ENCODE measurements around the gene PLBD1.

Gene PLBD1

DNA sequence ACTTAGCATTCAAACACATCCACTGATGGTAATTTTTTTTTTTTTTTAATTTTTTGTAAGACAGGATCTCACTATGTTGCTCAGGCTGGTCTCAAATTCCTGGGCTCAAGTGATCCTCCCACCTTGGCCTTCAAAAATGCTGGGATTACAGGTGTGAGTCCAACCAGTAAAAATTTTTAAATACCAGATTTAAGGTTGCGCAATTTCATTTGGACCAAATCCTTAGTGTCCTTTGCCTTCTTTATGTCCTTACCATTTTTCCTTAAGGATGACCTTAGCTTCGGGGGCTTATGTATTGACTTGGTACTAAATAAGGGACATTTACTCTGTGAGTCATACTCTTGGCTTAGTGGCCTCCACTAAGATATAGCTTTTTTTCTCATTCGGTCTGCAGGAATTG, 4.1 kb upstream of the PLBD1 start:
- no peak for DNase-seq (ENCODE audit: low read depth, low spot score)
- H3K4me3 ChIP-seq (ENCODE audit: low read length) = no peak overlapping the region

DNA sequence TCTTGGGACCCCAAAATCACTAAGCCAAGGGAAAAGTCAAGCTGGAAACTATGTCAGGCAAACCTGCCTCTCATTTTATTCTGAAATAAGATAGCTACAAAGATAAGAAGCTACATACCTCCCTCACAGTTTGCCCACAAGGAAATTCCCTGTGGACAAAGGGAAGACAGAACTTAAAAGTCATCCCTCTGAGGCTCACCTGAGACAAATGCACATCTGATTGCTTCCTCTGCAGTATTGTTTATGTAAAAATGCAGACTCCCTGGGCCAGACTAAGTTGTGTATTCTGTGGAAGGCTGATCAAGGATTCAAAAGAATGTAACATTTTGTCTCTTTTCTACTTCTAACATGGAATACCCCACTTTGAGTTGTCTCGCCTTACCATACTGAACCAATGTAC, 2.5 kb upstream of the PLBD1 start:
- DNase-seq (ENCODE audit: low read depth, low spot score) = no peak
- no peak overlapping the region for H3K4me3 ChIP-seq (ENCODE audit: low read length)

DNA sequence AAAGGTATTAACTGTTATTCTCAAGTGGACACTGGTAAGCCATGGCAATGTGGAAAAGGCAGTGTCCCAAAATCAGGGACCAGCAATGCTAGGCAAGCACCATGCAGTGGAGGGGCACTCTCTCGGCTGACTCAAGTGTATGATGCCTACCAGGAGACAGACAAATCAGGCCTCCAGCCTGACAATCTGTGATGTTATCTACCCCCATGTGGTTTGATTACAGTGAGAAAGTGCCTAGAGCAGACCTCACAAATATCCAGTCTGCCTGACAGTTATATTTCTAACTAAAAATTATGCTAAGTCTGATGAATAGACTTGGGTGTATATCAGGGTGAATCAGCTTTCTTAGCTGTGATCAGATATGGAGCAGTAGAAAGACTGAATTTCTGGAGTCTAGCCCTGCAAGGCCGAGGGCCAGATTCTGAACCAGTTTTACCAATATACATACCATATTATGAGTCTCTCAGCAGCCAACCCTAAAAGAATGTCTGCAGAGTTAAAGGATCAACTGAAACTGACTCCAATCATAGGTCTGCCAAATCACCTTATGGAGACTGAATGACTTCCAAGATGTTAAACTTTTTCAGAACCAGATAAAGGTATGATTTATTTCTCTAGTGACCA, 3.2 kb downstream of the PLBD1 start:
- H3K4me3 ChIP-seq (ENCODE audit: low read length) = no peak overlapping the region
- no peak for DNase-seq (ENCODE audit: low read depth, low spot score)

DNA sequence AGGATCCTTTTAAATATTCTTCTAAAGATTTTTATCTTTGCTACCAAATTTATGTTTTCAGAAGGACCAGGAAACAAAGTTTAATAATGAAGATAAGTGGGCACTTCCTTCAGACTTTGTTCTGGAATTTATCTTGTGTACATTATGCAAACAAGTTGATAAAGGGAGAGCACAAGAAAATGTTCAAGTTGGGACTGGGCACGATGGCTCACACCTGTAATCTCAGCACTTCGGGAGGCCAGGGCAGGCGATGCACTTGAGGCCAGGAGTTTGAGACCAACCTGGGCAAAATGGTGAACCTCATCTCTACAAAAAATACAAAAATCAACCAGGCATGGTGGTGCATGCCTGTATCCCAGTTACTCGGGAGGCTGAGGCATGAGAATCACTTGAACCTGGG, 4.6 kb downstream of the PLBD1 start:
- no peak for DNase-seq (ENCODE audit: low read depth, low spot score)
- no peak overlapping the region for H3K4me3 ChIP-seq (ENCODE audit: low read length)

DNA sequence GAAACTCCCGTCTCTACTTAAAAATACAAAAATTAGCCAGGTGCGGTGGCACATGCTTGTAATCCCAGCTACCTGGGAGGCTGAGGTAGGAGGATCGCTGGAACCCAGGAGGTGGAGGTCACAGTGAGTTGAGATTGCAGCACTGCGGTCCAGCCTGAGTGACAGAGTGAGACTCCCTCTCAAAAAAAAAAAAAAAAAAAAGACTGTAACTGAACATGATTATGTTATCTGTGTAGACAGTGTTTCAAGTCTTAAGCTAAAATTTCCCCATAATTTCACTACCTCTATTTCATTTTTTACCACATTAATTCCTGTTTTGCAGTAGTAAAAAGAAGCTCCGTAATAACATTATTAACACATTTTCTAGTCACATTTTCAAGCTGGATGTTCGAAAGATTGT, 5.4 kb downstream of the PLBD1 start:
- DNase-seq (ENCODE audit: low read depth, low spot score) = no peak
- H3K4me3 ChIP-seq (ENCODE audit: low read length) = no peak overlapping the region

DNA sequence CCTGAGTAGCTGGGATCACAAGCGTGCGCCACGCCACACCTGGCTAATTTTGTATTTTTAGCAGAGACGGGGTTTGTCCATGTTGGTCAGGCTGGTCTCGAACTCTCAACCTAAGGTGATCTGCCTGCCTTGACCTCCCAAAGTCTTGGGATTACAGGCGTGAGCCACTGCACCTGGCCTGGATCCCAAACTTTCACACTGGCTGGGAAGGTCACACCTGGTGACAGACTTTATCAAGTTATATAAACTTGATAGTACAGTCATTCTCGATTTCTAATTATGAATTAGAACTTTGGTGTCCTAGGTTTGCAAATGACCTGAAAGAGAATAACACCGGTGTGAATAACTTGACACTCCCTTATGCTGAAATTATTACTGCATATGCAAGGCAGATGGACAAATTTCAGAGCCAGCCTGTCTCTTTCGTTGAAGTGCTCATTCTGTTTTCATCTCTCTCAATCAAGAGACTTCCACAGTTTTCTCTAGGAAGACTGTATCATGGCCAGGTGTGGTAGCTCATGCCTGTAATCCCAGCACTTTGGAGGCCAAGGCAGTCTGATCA, 5.9 kb downstream of the PLBD1 start:
- no peak for DNase-seq (ENCODE audit: low read depth, low spot score)
- no peak overlapping the region for H3K4me3 ChIP-seq (ENCODE audit: low read length)

DNA sequence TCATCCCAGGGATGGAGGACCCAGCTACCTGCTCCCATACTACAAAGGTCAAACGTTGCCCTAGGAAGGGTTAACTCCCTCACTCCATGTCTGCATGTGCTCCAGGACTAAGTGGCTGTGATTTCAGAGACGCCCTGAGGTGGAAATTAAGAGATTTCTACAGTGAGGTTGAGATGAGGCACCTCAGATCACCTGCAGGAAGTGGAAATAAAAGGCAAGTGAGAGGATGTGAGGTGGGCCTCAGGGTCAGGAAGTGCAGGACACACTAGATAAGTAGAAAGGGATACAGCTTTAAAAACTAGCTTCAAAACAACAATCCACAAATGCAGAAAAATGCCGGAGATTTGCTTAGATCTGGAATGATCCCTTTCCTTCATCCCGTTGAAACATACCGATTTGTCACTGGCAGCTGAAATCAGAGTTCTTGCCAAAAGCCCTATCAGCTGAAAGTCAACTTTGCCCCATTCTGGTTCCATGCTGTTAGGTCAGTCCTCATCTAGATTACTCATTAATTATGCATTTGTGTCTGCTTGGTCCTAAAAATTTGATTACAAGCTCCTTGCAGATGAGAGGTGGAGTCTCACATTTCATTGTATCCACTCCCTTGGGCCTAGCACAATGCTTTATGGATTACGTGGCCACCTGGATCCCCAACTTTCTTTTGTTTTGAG, 6.6 kb downstream of the PLBD1 start:
- H3K4me3 ChIP-seq (ENCODE audit: low read length) = no peak overlapping the region
- DNase-seq (ENCODE audit: low read depth, low spot score) = peak; percentile 7

DNA sequence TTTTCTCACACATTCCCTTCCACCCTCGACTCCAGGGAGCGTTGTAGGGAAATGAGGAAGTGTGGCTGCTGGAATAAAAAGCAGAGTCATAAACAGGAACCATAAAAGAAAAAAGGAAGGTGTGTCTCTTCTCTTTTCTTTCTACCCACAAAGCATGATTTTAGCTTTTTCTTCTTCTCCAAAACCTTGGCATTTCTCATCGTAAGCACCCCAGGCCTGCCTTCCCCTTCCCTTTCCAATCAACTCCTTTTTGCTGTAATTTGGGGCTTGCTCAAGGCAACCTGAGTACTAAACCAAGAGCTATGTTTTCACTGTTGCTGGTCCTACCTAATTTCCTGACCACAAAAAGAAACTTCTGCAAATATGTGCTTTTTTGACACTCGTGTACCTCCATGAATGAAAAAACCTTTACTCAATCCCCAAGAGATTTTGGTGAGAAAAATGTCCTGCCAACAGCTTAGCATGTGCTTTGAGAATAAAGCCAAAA, 9.2 kb downstream of the PLBD1 start:
- DNase-seq (ENCODE audit: low read depth, low spot score) = no peak
- H3K4me3 ChIP-seq (ENCODE audit: low read length) = no peak overlapping the region

DNA sequence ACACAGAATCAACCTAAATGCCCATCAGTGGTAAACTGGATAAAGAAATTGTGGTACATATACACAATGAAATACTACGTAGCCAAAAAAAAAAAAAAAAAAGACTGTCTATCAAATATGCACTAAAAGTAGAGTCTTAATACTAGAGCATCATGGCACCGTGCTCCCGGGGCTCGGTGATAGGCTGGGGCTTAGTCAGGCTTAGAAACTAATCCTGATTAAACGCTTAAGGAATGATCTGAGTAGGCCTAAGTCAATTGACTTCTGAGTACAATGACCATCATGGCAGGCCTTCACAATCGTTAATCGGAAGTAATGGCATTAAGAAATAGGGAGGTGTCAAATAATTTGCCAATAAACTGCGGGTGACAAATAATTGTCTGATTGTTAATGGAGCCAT, 9.7 kb downstream of the PLBD1 start:
- no peak for DNase-seq (ENCODE audit: low read depth, low spot score)
- H3K4me3 ChIP-seq (ENCODE audit: low read length) = no peak overlapping the region

DNA sequence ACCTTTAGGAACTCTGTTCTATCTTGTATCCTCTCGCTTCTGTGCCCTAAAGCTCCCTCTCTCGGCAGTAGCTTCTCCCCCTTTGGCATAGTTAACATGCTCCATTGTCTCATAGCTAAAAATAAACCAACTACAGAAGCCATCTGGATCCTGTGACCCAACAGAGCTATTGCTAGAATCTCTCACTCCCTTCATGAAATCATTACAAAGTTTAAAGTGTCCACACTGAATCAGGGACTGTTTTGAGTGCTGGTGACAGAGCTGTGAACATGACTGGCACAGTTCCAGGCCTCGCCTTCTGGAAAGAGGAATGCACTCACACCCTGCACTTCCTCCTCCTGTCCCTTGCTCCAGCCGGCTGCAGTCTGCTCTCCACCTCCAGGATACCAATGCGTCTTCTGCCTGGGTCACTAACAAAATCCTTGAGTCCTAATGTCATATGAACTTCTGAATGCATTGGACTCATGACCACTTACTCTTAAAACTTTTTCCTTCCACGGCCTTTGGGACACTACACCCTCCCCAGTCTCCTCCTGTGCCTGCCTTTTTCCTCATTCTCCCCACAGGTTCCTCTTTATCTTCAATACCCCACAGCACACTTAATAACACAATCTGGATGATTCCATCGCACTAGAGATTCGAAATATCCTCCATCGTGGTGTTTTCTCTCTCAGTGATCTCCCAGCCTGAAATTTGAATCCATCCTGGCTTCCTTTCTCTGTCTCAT, 13.2 kb downstream of the PLBD1 start:
- no peak overlapping the region for H3K4me3 ChIP-seq (ENCODE audit: low read length)
- DNase-seq (ENCODE audit: low read depth, low spot score) = no peak

DNA sequence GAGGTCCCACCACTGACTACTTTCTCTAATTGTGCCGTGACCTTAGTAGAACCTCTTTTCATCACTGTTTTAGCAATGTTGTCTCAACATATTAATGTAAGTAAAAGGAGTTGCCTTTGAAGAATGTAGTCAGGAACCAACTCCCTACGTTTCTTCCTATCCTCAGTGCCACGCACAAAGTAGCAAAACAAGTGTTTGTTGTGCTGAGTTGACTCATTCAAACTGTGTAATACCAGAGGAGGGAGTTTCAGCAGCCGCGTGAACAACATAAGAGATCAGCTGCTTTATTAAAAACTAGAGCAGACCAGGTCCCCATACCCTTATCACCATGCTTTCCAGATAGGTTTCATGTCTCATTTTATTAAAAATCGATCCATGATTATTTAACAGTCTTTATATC, 19.1 kb downstream of the PLBD1 start:
- no peak overlapping the region for H3K4me3 ChIP-seq (ENCODE audit: low read length)
- no peak for DNase-seq (ENCODE audit: low read depth, low spot score)

DNA sequence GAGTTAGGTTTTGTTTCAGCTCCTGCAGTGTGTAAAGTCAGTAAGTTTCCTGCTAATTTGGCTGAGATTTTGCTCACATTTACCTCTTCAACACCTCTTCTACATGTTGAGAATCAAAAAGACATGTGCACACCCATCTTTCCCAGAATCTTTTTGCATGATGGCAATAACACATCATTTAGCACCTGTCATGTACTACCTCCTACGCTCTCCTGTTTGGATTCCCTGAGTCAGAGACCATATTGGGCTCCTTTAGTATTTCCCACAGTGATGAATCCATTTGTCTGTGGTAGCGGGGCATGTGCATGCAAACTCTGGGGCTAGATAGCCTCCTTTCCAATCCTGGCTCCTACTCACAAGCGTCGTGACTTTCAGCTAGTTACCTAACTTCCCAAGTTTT, 20.1 kb downstream of the PLBD1 start:
- H3K4me3 ChIP-seq (ENCODE audit: low read length) = no peak overlapping the region
- no peak for DNase-seq (ENCODE audit: low read depth, low spot score)

DNA sequence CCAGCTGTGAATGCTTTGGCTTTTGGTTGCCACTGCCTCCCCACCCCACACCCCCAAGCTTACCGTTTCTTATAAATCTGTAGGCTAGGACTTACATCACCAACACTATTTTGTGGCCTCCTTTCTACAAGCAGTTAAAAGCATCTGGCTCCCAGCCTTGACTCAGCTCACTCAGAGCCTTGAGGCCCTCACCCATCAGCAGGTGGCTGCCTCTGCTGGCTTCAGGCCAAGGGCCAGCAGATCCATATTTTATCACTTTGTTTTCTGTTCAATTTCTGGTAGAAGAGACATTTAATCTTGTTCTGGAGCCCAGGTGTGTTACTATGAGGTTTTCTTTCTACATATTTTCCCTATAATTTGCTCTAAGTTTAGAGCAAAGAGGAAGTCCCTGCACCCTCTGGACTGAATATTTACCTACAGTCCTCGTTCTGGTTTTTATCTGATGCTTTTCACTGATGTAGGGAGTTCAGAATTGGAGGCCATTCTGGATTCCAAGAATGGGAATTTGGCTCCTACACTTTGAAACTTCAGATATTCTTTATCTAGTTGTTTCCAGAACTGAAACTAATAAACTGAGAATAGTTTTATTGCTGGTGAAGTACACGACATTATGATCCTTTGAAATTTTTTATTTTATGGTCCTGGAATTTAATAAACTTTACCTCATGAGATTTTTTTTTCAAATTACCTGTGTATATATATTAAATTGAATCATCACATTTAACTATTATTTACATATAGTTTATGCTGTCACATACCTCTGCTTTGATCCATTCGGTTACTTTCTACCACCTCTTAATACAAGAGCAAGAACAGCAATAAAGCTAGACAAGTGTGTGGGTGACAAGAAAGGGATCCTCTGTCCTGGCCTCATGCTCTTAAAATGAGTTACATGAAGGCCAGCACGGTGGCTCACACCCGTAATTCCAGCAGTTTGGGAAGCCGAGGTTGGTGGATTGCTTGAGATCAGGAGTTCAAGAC, 22.2 kb downstream of the PLBD1 start:
- no peak overlapping the region for H3K4me3 ChIP-seq (ENCODE audit: low read length)
- DNase-seq (ENCODE audit: low read depth, low spot score) = peak; percentile 6

DNA sequence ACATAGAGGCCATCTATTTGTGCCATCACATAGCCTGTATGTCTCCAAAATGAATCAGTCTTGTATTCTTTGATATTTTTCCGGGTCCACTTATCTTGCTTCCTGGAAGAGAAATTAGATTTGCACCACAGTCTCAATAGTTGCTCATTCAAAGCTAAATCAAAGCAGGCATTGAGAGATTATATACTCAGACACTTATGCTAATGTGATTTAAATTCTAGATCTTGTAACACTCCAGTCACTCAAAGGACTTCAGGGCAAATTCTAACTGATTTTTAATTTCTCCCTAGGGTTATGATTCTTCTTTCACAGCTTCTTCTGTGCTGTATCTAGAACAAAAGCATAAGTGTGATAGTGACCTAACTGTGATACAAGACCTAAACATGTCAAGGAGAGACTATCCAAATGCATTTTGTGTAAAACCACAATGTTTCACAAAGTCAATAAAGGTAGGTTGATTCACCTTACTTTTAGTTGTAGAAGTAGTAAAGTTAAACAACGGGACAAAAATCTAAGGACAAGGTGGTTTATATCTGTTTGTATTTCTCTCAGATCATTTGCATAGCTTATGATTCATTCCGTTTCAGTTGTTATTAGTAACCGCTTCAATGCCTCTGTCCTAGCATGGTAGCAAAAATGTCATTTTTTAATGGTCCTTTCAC, 26.8 kb downstream of the PLBD1 start:
- no peak overlapping the region for H3K4me3 ChIP-seq (ENCODE audit: low read length)
- DNase-seq (ENCODE audit: low read depth, low spot score) = no peak

DNA sequence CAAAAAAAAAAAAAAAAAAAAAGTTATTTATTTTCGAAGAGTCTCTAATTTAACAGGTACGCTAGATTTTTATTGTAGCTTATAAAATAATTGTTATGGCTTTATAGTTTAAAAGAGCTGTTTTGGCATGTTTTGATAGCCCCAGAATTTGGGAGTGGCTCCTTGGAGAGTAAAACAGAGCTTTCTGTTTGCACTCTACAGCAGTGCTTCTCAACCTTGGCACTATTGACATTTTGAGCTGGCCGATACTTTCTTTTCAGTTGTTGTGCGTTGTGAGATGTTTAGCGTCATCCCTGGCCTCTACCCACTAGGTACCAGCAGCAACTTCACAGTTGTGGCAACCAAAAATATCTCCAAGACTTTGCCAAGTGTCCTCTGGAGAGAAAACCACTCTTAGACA, 30.6 kb downstream of the PLBD1 start:
- no peak overlapping the region for H3K4me3 ChIP-seq (ENCODE audit: low read length)
- no peak for DNase-seq (ENCODE audit: low read depth, low spot score)

DNA sequence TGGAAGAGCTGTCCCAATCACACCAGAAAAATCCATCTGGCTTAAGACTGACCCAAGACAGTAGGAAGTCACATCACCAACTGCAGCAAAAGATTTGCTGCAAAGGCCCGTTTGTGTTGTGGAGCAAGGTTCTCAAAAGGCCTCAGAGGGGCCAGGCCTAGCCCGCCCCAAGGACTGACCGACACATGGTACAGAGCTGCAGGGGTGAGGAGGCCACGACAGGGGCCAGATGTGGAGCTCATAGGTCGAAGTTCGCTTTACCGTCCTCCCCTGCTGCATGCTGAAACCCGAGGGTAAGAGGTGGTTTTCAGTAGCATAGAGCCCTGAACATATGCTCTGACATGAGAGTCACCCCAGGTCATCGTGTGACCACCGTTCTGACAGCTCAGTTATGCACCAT, 35.5 kb downstream of the PLBD1 start:
- DNase-seq (ENCODE audit: low read depth, low spot score) = no peak
- no peak overlapping the region for H3K4me3 ChIP-seq (ENCODE audit: low read length)

DNA sequence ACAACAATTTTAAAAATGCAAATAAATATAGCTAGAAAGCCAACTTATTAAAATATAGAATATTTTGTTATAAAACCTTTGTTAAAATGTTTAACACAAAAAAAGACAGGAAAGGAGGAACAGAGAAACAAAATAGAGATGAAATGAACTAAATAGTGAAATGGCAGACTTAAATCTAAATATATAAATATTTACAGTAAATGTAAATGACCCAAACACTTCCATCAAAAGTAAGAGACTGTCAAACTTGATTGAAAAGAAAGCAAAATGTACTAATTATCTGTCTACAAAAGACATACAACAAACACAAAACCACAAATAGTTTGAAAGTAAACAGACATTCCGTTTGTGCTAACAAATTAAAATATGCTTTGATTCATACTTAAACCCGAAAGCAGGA, 41.7 kb downstream of the PLBD1 start:
- no peak overlapping the region for H3K4me3 ChIP-seq (ENCODE audit: low read length)
- no peak for DNase-seq (ENCODE audit: low read depth, low spot score)

DNA sequence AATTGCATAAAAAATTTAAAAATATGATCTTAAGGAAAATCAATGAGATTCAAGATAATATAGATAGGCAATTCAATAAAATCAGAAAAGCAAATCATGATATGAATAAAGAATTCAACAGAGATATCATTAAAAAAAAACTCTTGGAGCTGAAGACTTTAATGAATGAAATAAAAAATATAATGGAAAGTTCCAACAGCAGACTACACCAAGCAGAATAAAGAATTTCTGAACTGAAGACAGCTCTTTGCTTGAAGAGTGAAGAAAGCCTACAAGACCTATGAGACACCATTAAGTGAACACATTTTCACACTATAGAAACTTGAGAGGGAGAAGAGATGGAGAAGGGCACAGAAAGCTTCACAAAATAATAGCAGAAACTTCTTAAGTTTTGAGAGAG, 45.9 kb downstream of the PLBD1 start:
- H3K4me3 ChIP-seq (ENCODE audit: low read length) = no peak overlapping the region
- no peak for DNase-seq (ENCODE audit: low read depth, low spot score)

DNA sequence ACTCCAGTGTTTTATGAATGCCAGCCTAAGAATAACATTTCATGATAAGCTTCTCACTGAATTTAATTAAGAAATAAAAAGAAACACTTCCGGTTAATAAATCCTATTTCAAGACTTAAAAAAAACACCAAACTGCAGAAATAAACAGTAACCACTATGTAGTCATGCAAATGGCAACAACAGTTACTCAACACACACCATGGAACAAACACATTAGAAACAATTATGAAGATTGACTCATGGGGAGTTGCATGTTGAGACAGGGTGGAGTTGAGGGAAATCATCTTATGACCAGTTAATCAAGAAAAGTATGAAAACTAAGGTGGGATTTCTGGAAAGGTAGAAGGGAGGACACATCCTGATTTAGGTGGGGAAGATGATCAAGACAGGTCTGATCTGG, 52.7 kb downstream of the PLBD1 start:
- H3K4me3 ChIP-seq (ENCODE audit: low read length) = no peak overlapping the region
- no peak for DNase-seq (ENCODE audit: low read depth, low spot score)
